Measurements from ENCODE around the gene PRKAG2.

Gene PRKAG2

GRCh38 chr7:151704960-151705635, 171.8 kb downstream of the PRKAG2 start:
- DNase-seq: no peak

DNA sequence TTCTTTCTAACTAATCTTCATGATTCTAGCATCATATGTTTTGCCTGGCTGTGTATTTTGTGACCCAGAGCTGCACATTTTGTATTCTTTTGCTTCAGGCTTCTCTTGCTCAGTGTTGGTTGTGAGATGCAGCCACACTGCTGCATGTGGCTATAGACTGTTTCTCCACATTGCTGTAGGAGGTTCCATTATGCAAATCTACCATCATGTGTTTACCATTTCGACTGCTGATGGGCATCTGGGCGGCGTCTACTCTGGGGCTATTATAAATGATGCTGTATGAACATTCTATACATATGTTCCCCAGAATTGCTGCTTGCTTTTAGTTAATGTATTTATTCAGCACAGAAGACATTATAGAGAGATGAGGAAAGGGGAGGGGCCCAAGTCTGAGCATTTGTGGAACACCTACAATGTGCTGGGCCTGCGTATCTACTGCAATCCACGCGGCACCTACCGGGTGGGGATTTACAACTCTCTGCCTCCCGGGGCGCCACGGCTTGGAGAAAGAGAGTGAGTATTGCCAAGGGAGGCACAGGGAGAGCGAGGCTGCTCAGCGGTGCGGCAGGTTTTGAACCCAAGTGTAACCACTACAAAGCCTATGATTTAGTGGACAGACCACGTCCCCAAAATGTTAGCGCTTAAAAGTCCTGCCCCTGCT, 172.5 kb downstream of the PRKAG2 start:
- DNase-seq: peak; percentile 90

- no peak for DNase-seq
Measured at GRCh38 chr7:151702961-151703360, 174.0 kb downstream of the PRKAG2 start.

DNA sequence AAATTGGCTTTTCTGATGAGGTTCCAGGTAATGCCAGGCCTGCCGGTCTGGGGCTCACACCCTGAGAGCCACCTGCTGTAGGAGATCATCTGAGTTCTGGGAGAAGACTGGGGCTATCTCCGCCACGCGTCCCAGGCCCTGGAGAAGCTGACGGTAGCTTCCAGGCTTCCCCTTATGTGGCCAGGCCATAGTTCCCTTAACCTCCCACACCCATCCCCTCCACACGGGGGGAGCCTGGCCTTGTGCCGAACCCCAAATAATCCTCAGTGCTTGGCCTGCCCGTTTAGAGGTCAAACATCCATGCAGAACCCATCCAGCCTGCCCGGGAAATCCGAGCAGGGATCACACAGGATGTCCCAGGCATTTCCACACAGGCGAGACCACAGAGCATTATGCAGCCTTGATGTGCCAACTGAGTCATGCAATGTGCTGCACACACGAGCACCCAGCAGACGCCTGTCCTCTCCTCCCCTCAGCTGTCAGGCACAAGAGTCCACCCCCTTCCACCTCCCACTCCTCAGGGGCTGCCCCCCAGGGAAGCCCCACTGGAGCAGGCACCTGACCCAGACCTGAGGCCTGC, 176.2 kb downstream of the PRKAG2 start:
- DNase-seq: no peak

DNA sequence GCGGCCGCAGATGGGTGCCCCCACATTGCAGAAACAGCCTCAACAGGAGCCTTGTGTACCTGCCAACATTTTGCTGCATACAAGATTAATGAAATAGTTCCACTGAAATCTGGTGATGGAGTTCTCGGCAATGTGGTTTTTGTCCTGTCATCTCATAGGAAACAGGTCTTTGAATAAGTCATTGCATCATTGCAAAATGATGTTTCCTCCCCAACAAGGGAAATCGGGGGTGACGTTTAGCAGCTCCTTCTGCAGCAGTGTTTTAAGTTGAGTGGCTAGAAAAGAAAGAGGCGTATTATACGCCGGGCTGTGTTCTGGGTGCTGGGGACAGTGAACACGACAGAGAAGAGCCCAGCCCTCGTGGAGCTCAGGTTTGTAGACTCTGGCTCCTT, 177.0 kb downstream of the PRKAG2 start:
- no peak for DNase-seq

- DNase-seq: no peak
Measured at GRCh38 chr7:151699147-151699927, 177.6 kb downstream of the PRKAG2 start.

- no peak for DNase-seq
Measured at GRCh38 chr7:151697942-151698341, 179.0 kb downstream of the PRKAG2 start.

DNA sequence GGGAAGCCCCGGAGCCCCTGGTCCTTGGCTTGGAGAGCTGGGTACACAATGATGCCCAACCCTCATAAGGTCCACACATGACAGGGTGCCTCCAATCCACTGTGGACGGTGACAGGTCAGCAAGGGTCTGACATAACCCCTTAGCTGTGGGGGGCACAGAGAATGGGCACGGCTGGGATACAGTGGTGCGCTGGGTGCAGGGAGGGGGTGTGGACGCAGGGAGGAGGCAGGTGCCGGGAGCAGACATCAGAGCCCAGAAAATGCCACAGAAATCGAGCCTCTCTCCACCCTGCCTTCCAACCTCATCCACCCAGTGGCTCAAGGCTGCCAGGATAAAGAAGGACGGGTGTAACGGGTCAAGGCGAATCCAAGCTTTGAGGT, 179.4 kb downstream of the PRKAG2 start:
- DNase-seq: no peak

DNA sequence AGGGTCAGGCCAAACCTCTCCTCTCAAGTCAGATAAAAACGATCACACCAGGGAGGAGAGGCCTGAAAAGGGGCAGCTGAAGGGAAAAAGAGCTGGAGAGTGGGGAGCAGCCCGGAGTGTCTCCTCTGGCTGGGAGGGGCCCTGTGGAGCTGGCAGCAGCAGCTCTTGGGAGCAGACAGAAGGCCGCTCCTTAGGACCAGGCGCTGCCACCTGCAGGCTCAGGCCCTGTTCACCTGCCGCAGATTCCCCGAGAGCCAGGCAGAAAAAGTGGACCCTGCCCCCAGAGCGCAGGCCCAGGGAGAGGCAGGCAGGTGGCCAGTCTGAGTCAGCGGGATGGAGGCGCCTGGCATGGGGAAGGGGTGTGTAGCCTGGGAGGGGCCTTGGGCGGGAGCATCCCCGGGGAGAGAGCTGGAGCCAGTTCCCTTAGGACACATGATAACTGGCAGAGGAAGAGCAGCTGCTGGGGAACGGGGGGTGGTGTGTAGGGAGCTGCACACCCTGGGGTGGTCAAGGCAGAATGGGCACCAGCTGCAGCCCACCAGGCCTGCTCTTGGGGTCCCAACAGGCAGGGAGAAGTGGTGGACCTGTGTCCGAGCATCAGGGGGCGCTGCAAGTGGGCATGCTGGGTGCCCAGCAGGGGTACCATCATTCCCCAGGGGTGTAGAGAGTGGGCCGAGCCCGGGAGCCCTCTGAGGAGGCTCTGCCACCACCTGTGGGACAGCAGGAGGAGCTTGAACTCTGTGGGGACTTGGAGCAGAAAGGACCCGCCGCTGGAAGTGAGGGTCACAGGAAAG, 180.0 kb downstream of the PRKAG2 start:
- DNase-seq: peak; percentile 90

- DNase-seq: no peak
Measured at GRCh38 chr7:151695951-151696541, 180.9 kb downstream of the PRKAG2 start.

- no peak for DNase-seq
Measured at GRCh38 chr7:151694828-151695580, 181.9 kb downstream of the PRKAG2 start.

GRCh38 chr7:151694441-151694827, 182.5 kb downstream of the PRKAG2 start:
- DNase-seq: no peak

GRCh38 chr7:151693140-151693539, 183.8 kb downstream of the PRKAG2 start:
- DNase-seq: no peak

GRCh38 chr7:151692721-151693120, 184.2 kb downstream of the PRKAG2 start:
- DNase-seq: no peak

DNA sequence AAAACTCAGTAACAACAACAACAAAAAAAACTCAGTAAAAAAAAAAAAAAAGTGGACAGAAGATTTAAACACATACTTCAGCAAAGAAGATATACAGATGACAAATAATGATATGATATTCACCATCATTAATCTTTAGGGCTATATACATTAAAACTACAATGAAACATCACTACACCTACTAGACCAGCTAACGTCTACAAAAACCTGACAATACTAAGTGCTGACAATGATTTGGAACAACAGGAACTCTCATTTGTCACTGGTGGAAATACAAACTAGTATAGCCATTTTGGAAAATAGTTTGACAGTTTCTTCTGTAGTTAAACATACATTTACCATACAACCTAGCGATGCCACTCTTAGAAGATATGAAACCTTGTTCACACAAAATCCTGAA, 185.5 kb downstream of the PRKAG2 start:
- no peak for DNase-seq

DNA sequence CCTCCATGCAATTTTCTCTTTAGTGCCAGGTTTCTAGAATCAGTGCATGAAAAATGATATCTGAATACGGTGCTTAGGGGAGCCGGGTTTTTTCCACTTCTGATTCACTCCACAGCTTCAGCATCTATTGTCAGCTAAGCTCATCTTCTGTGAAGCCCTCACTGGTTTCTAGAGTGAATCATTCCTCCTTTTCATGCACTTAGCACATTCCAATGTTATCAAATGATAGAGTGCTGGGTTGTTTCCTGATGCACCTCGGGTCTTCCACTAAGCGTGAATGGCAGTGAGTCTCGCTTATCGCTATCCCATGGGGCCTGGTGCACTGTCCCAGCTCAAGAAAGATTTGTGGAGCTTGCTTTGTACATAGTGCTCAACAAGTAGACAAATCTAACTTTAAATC, 186.3 kb downstream of the PRKAG2 start:
- no peak for DNase-seq

- peak; percentile 68 for DNase-seq
Measured at GRCh38 chr7:151689196-151689971, 187.5 kb downstream of the PRKAG2 start.

- DNase-seq: no peak
Measured at GRCh38 chr7:151688236-151688780, 188.6 kb downstream of the PRKAG2 start.

DNA sequence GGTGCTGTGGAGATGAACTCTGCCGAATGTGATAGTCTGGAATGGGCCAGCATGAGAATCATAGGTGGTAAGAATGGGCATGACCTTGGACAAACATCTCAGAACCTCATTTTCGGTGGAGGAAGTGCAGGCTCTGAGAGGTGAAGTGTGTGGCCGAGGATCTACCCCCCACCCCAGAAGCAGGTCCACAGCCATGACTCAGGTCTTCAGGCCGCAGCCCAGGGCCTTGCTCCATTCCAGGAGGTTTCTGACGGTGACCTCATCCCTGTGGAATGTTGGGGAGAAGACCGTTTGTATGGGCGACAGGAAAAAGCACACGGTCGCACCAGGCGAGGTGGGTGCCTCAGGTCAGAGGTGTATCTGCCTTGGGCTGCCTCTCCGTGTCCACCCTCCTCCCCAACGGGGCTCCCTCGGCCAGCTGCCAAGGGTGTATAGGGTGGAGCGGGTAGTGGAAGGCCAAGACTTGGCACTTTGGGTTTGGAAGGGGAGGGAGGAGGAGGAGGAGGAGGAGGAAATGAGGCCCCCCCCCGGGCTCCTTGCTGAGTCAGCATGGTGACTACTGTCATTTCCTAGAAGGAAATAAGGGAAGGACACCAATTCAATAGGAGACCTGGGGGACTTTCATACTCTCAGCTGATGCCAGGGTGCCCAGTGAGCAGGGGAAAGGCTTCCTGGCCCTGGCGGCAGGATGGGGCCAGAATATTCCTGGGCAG, 189.2 kb downstream of the PRKAG2 start:
- no peak for DNase-seq

DNA sequence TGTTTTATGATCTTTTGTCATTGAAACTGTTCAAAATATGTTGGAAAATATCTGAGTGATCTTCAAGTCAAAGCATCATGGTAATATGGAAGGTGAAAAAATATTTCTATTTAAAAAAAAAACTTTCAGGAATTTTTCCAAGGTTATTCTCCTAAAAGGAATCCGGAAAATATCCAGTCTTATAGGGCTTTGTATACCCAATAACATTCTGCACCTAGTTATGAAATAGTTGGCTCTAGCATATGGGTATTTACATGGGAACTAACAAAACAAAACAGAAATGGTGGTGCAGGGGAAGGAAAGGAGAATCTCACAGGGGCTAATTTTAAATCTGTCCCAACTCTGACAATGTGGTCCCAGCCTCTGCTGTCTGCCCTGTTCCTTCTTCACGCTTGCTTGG, 190.1 kb downstream of the PRKAG2 start:
- DNase-seq: no peak
